HL-60 (cell line): ENCODE results near the gene COL16A1.

Source experiments
- GABPA ChIP-seq: IDR thresholded peaks from 2 replicates; pipeline ENCODE4 v1.6.1; 2012; ENCODE audit warnings: low read depth
- TF ChIP-seq, protein P1 (sequence below): IDR thresholded peaks from one replicate; pipeline ENCODE4 v1.5.1; 2011; ENCODE audit warnings: low read length, control low read depth, inconsistent platforms; ENCODE audit not compliant: insufficient read depth
- TF ChIP-seq, protein P2 (sequence below): IDR thresholded peaks from 2 replicates; pipeline ENCODE4 v1.6.1; 2012; ENCODE audit warnings: low read depth; ENCODE audit not compliant: insufficient replicate concordance

DNA sequence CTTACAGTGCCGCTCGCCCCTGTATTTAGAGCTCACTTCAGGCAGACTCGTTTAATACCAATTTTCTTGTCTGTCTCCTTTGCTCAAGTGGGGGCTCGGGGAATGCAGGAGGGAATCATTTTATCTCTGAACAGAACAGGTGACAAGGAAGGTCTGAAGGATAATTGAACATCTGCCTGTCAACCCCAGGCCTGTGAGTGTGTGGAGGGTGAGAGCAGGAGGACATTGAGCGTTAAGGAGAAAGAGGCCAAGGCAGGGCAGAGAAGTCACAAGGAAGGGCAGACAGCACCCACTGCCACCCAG is 49.4 kb downstream of the COL16A1 start:
- TF ChIP-seq, protein P1, sequence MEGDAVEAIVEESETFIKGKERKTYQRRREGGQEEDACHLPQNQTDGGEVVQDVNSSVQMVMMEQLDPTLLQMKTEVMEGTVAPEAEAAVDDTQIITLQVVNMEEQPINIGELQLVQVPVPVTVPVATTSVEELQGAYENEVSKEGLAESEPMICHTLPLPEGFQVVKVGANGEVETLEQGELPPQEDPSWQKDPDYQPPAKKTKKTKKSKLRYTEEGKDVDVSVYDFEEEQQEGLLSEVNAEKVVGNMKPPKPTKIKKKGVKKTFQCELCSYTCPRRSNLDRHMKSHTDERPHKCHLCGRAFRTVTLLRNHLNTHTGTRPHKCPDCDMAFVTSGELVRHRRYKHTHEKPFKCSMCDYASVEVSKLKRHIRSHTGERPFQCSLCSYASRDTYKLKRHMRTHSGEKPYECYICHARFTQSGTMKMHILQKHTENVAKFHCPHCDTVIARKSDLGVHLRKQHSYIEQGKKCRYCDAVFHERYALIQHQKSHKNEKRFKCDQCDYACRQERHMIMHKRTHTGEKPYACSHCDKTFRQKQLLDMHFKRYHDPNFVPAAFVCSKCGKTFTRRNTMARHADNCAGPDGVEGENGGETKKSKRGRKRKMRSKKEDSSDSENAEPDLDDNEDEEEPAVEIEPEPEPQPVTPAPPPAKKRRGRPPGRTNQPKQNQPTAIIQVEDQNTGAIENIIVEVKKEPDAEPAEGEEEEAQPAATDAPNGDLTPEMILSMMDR: no peak
- TF ChIP-seq, protein P2, sequence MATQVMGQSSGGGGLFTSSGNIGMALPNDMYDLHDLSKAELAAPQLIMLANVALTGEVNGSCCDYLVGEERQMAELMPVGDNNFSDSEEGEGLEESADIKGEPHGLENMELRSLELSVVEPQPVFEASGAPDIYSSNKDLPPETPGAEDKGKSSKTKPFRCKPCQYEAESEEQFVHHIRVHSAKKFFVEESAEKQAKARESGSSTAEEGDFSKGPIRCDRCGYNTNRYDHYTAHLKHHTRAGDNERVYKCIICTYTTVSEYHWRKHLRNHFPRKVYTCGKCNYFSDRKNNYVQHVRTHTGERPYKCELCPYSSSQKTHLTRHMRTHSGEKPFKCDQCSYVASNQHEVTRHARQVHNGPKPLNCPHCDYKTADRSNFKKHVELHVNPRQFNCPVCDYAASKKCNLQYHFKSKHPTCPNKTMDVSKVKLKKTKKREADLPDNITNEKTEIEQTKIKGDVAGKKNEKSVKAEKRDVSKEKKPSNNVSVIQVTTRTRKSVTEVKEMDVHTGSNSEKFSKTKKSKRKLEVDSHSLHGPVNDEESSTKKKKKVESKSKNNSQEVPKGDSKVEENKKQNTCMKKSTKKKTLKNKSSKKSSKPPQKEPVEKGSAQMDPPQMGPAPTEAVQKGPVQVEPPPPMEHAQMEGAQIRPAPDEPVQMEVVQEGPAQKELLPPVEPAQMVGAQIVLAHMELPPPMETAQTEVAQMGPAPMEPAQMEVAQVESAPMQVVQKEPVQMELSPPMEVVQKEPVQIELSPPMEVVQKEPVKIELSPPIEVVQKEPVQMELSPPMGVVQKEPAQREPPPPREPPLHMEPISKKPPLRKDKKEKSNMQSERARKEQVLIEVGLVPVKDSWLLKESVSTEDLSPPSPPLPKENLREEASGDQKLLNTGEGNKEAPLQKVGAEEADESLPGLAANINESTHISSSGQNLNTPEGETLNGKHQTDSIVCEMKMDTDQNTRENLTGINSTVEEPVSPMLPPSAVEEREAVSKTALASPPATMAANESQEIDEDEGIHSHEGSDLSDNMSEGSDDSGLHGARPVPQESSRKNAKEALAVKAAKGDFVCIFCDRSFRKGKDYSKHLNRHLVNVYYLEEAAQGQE: no peak
- no peak for TF ChIP-seq GABPA
